ENCODE data around the gene GPM6B. TPM values are rescaled to one million over a fixed set of nuclear protein-coding genes. Genes with fewer than 3 reads are reported as not detected.

The GPM6B gene
- total and polyA plus RNA-seq, 2 donors from 2014 or later: 6.3 to 16.0 TPM

GRCh38 chrX:13793897-13794296 lies 23.0 kb downstream of the GPM6B start:
- Histone ChIP-seq H3K4me1 (ENCODE audit: control insufficient read depth in 2 of 3, insufficient read depth in 2 of 3, low read depth in 1 of 3, low read length in 3 of 3) (peaks cover 0 to 4% (median 0%) of the 10 kb centered on the region in 3 donors), H3K27ac (ENCODE audit: low read depth in 2 of 2, low read length in 2 of 2) (no peak overlapping the region), H3K36me3 (ENCODE audit: control insufficient read depth in 2 of 3, insufficient read depth in 3 of 3, low read length in 3 of 3) (no peaks in the 10 kb centered on the region), H3K27me3 (ENCODE audit: control insufficient read depth, insufficient read depth, low read length) (peaks cover 2% of the 10 kb centered on the region), H3K4me3 (ENCODE audit: low read length in 3 of 3) (no peak overlapping the region), H3K9me3 (ENCODE audit: control insufficient read depth in 2 of 3, insufficient read depth in 1 of 3, low read length in 3 of 3) (no peaks in the 10 kb centered on the region), H3K9ac (ENCODE audit: low read length in 3 of 3) (no peak overlapping the region)
- DNase-seq: no peak
- TF ChIP-seq CTCF (IDR thresholded peaks at IDR 0.05; ENCODE audit: borderline replicate concordance, extremely low read depth, insufficient read depth): no peak
- FAIRE-seq: no peak
- intact Hi-C loops (cut with DNase I): no loop called here

- Histone ChIP-seq H3K36me3 (ENCODE audit: control insufficient read depth in 2 of 3, insufficient read depth in 3 of 3, low read length in 3 of 3) (no peaks in the 10 kb centered on the region), H3K27ac (ENCODE audit: low read depth in 2 of 2, low read length in 2 of 2) (no peak overlapping the region), H3K4me1 (ENCODE audit: control insufficient read depth in 2 of 3, insufficient read depth in 2 of 3, low read depth in 1 of 3, low read length in 3 of 3) (peaks cover 0 to 4% (median 0%) of the 10 kb centered on the region in 3 donors), H3K4me3 (ENCODE audit: low read length in 3 of 3) (no peak overlapping the region), H3K9ac (ENCODE audit: low read length in 3 of 3) (no peak overlapping the region), H3K9me3 (ENCODE audit: control insufficient read depth in 2 of 3, insufficient read depth in 1 of 3, low read length in 3 of 3) (no peaks in the 10 kb centered on the region), H3K27me3 (ENCODE audit: control insufficient read depth, insufficient read depth, low read length) (peaks cover 3% of the 10 kb centered on the region)
- DNase-seq (peak in 1 of 5 donors; percentile 10), FAIRE-seq (no peak)
- TF ChIP-seq CTCF (IDR thresholded peaks at IDR 0.05; ENCODE audit: borderline replicate concordance, extremely low read depth, insufficient read depth): no peak
- intact Hi-C loops (cut with DNase I): no loop called here
Measured at GRCh38 chrX:13791559-13791958, 25.3 kb downstream of the GPM6B start.

- intact Hi-C loops (cut with DNase I): no loop called here
- H3K36me3 ChIP-seq (ENCODE audit: control insufficient read depth in 2 of 3, insufficient read depth in 3 of 3, low read length in 3 of 3): no peaks in the 10 kb centered on the region
- no peak overlapping the region for H3K4me3 ChIP-seq (ENCODE audit: low read length in 3 of 3)
- TF ChIP-seq CTCF (IDR thresholded peaks at IDR 0.05; ENCODE audit: borderline replicate concordance, extremely low read depth, insufficient read depth): no peak
- DNase-seq: no peak
- peaks cover 3% of the 10 kb centered on the region for H3K27me3 ChIP-seq (ENCODE audit: control insufficient read depth, insufficient read depth, low read length)
- H3K9me3 ChIP-seq (ENCODE audit: control insufficient read depth in 2 of 3, insufficient read depth in 1 of 3, low read length in 3 of 3): no peaks in the 10 kb centered on the region
- H3K27ac ChIP-seq (ENCODE audit: low read depth in 2 of 2, low read length in 2 of 2): no peak overlapping the region
- FAIRE-seq: no peak
- H3K9ac ChIP-seq (ENCODE audit: low read length in 3 of 3): no peak overlapping the region
- H3K4me1 ChIP-seq (ENCODE audit: control insufficient read depth in 2 of 3, insufficient read depth in 2 of 3, low read depth in 1 of 3, low read length in 3 of 3): peaks cover 0 to 4% (median 0%) of the 10 kb centered on the region in 3 donors
Measured at GRCh38 chrX:13791145-13791544, 25.7 kb downstream of the GPM6B start.
